ENCODE results near the gene OPN1MW.
"Not testable (repeated sequence)": the region's sequence is repeated elsewhere in the genome, so short reads cannot be mapped to it uniquely, and the experiment has no call there.

The OPN1MW gene

DNA sequence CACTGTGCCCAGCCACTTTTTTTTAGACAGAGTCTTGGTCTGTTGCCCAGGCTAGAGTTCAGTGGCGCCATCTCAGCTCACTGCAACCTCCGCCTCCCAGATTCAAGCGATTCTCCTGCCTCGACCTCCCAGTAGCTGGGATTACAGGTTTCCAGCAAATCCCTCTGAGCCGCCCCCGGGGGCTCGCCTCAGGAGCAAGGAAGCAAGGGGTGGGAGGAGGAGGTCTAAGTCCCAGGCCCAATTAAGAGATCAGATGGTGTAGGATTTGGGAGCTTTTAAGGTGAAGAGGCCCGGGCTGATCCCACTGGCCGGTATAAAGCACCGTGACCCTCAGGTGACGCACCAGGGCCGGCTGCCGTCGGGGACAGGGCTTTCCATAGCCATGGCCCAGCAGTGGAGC is at the start of gene OPN1MW:
Gene OPN1MW (plus strand): TSS at position 301 of the 400 bp plus-strand sequence. CDS start 82 bp downstream, at position 383.
- DNase-seq, result not testable (repeated sequence)

DNA sequence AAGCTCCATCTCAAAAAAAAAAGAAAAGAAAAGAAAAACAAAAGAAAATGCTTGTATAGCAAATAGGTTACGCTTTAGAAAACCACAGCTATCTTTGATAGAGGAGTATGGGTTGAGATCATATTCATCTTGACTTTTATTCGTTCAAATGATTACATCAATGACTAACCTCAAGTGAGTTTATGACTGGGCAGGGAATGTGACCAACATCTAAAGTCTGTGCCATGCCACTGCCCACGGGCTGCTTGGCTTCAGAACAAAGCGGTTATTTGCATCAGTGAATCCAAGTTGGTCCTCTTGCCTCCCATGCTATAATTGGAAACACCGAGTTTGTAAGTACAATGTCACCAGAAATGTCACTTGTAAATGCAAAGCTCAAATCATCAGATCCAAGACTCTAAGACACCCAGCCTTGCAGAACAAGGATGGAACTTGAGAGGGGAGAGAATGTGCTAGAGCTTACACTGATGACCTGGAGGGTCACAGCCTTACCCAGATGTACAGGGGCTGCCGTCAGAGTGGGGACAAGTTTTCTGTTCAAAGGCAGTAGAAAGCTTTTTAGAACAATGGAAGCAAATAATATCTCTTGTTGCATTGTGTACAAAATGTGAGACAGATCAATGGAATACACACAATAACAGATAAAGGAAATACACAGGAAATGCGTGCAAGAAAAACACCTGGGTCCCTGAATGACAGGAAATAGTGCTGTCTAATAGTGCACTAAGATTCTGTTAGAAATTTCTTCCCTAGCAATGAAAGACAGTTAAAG is 46.8 kb upstream of the OPN1MW start:
- DNase-seq, result no peak

DNA sequence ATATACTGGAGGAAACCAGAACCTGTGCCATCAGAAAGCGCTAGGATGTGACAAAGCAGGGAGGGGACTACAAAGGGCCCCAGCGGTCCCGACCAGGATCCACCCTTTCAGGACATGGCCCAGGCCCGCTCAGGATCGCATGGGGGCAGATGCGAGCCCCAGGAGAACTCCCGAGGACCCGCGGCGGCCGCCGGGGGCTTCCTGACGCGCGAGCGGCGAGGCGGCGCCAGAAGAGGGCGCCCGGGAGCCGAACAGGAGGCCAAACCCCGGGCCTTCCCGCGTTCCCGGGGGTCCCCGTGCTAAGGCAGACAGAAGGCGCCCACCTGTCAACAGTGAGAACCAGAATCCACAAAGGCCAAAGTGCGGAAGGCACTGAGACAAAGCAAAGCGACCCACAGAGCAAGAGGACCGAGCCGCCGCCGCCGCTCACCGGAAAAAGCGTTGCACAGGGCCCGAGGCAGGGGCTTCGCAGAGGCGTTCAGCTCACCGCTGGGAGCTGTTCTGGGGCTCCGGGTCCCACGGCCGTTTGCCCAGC is 45.7 kb upstream of the OPN1MW start:
- DNase-seq, result peak in 1 of 2 experiments; percentile 20

- no peak for DNase-seq
Observed at GRCh38 chrX:154138857-154139256, 43.5 kb upstream of the OPN1MW start.

DNA sequence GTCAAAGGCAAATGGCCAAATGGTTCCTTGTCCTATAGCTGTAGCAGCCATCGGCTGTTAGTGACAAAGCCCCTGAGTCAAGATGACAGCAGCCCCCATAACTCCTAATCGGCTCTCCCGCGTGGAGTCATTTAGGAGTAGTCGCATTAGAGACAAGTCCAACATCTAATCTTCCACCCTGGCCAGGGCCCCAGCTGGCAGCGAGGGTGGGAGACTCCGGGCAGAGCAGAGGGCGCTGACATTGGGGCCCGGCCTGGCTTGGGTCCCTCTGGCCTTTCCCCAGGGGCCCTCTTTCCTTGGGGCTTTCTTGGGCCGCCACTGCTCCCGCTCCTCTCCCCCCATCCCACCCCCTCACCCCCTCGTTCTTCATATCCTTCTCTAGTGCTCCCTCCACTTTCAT is 42.2 kb upstream of the OPN1MW start:
- DNase-seq, result no peak

GRCh38 chrX:154140742-154141141 is 41.7 kb upstream of the OPN1MW start:
- no peak for DNase-seq

DNA sequence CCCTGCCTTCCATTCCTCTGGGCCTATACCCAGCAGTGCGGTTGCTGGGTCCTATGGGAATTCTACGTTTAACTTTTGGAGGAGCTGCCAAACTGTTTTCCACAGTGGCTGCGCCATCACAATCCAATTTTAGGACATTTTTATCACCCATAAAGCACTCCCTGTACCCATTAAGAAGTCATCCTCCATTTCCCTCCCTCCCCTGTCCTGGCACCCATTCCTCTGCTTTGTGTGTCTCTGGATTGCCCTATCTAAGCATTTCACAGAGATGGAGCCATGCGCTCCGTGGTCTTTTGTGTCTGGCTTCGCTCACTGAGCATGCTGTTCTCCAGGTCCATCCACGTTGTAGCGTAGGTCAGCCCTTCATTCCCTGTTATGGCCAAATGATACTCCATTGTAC is 40.0 kb upstream of the OPN1MW start:
- no peak for DNase-seq

DNA sequence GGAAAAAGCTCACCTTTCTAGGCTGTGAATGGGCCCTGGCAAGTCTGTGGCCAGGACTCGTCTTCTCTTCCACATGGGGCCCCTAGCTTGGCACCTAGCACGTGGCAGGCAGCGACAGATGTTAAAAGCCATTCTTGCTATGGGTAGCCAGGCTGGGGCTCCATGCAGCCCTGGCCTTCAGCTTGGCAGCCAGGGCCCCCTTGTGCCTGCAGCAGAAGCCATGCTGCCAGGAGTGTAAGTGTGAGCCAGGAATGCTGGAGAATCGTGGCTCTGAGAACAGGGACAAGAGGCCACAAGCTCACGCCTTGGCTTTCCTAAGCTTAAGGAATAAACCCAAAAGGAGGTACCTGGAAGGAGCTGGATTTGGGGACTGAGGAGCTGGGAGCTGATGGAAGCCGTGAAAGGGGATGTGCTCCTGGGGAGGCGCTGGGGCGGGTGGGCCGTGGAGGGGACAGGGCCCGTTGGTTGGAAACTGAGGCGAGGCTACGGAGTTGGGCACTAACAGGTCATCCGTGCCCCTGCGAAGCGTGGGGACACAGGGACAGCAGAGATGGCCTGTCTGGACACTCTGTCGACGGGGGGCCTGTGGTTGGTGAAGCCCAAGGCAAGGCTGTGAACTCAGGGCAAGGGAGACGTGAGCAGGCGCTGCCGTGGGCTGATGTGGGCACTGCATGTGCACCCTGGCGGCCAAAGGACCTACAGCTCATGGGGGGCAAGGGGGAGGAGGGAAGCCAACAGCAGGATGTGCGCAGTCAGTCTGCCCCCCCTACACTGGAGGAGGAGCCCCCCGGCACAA is 39.2 kb upstream of the OPN1MW start:
- no peak for DNase-seq

GRCh38 chrX:154144010-154144409 is 38.4 kb upstream of the OPN1MW start, which contains the start of gene OPN1LW:
Gene OPN1LW, plus strand, starts transcription at chrX:154144243. Its CDS starts 41 bp downstream, at chrX:154144284.
- DNase-seq, result not testable (repeated sequence)

- not testable (repeated sequence) for DNase-seq
Observed at GRCh38 chrX:154151030-154151429, 31.4 kb upstream of the OPN1MW start.

- DNase-seq, result not testable (repeated sequence)
Observed at GRCh38 chrX:154156221-154156620, 26.2 kb upstream of the OPN1MW start.

- DNase-seq, result not testable (repeated sequence)
Observed at GRCh38 chrX:154157207-154157606, 25.2 kb upstream of the OPN1MW start.

DNA sequence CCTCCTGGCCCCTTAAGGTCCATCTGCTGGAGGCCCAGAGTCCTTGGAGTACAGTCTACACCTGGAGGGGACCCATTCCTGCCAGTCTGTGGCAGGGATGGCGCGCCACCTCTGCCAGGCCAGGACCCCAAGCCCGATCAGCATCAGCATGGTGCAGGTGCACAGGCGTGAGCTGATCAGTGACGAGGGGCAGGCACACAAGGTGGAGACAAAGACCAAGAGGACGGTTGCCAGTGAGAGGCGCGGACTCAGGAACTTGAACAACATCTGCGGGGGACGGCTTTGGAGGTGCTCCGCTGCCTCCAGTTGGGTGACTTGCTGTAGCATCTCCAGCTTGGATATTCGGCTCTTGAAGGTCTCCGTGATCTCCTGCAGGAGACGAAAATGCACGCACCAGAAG is 23.1 kb upstream of the OPN1MW start:
- not testable (repeated sequence) for DNase-seq

DNA sequence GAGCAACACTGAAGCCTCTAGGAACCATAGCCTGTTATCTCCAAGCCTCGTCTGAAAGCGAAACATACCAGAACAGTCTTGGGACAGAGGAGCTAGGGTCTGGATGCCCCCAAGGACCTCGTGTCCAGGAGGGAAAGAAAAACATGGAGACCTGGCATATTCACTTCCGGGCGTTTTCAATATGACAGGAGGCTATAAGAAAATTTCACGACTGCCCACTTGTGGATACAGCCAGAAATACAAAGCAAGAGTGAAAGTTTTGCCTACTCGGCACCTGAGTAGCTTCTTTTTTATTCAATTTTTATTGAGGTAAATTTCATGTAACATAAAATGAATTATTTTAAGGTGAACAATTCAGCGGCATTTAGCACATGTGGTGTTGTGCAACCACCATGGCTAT is 17.5 kb upstream of the OPN1MW start:
- not testable (repeated sequence) for DNase-seq

GRCh38 chrX:154168384-154168783 is 14.0 kb upstream of the OPN1MW start:
- DNase-seq, result not testable (repeated sequence)

- not testable (repeated sequence) for DNase-seq
Observed at GRCh38 chrX:154172535-154172943, 9.9 kb upstream of the OPN1MW start.

DNA sequence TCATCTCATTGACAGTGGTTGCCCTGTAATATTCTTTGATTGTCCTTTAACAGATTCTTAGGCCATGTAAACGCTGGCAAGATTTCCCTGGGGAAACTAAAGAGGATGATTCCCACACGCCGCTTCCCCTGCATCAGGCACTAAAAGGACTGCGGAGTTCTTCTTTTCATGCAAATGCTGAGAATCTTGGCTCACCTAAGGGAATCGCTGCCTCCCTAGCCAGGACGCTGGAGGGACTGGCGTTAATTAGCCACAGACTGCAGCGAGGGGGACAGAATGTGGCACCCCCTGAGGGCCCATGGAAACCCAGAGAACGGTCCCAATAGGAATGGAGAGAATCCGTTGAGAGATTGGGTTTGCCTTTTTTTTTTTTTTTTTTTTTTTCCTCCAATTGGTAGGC is 8.0 kb upstream of the OPN1MW start:
- DNase-seq, result not testable (repeated sequence)

GRCh38 chrX:154183794-154184193 is 1.4 kb downstream of the OPN1MW start:
- not testable (repeated sequence) for DNase-seq

DNA sequence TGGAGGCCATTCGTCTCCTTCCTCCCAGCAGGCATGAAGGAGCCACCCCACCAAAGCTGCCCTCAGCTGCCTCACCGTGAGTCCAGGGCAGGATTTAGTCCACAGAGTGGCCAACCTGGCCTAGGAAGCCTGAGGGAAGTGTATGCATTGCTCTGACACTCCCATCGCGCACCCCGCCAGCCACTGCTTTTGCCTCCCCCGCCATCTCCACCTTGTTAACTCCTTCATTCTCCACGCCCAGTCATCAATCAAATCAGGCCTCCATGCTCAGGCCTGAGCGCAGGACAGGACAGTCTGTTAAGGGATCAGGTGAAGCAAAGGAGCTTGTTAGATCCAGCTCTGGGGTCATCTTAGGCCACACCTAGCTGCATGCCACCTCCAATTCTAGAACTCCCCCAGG is 10.4 kb downstream of the OPN1MW start:
- not testable (repeated sequence) for DNase-seq

- DNase-seq, result not testable (repeated sequence)
Observed at GRCh38 chrX:154194316-154194715, 11.9 kb downstream of the OPN1MW start.

DNA sequence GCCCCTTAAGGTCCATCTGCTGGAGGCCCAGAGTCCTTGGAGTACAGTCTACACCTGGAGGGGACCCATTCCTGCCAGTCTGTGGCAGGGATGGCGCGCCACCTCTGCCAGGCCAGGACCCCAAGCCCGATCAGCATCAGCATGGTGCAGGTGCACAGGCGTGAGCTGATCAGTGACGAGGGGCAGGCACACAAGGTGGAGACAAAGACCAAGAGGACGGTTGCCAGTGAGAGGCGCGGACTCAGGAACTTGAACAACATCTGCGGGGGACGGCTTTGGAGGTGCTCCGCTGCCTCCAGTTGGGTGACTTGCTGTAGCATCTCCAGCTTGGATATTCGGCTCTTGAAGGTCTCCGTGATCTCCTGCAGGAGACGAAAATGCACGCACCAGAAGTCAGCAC is 14.1 kb downstream of the OPN1MW start:
- not testable (repeated sequence) for DNase-seq

DNA sequence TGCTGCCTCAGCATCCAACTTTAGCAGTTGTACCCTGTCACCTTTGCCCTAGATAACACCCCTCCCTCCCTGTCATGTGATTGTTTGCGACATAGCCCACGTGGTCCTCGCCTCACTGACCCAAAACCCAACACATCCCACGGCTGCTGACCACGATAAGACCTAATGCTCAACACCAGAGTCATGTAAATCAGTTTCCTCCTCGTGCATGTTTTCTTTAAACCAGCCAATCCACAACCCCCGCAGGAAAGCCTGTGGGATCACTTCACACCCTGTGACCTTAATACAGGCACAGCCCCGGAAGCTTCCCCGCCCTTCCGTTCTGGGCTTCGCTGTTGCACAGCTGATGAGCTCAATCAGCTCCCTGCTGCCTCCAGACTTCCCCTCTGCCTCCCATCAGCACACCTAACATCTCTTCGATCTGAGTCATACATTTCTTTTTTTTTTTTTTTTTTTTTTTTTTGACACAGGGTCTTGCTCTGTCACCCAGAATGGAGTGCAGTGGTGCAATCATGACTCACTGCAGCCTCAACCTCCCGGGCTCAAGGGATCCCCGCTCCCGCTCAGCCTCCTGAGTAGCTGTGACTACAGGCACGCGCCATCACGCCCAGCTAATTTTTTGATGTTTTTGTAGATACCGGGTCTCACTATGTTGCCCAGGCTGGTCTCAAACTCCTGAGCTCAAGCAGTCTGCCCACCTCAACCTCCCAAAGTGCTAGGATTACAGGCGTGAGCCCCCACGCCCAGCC is 27.4 kb downstream of the OPN1MW start:
- DNase-seq, result not testable (repeated sequence)

GRCh38 chrX:154211057-154211456 is 28.7 kb downstream of the OPN1MW start:
- not testable (repeated sequence) for DNase-seq

Measured in NCI-H187 (cell line).